ENCODE measurements around the gene MFAP2.

The MFAP2 gene

GRCh38 chr1:16926491-16927073 lies 53.8 kb downstream of the MFAP2 start:
- DNase-seq = no peak

- DNase-seq = no peak
These were observed 54.6 kb downstream of the MFAP2 start for GRCh38 chr1:16925635-16926490.

GRCh38 chr1:16924919-16925477 lies 55.4 kb downstream of the MFAP2 start:
- DNase-seq = no peak
